Activated naive CD8-positive, alpha-beta T cell treated with anti-CD3 and anti-CD28 coated beads for 36 hours (primary cell): ENCODE results near the gene SNRPD3. TPM values are rescaled to one million over a fixed set of nuclear protein-coding genes. Genes with fewer than 3 reads are reported as not detected.
A peak's percentile ranks its signal among the peaks of the same experiment; 100 is the strongest.

Experiments
- DNase-seq: peaks from one replicate; pipeline ENCODE4 v3.0.0; 2021
- H3K27ac Mint-ChIP-seq: one replicate; pipeline ENCODE4 v1.8.0; 2022; ENCODE audit warnings: mild to moderate bottlenecking, moderate library complexity, mixed read lengths
- H3K27me3 Mint-ChIP-seq: one replicate; pipeline ENCODE4 v1.8.0; 2022; ENCODE audit warnings: mild to moderate bottlenecking, mixed read lengths
- H3K36me3 Mint-ChIP-seq: one replicate; pipeline ENCODE4 v1.8.0; 2021; ENCODE audit warnings: mild to moderate bottlenecking, mixed read lengths
- H3K4me1 Mint-ChIP-seq: one replicate; pipeline ENCODE4 v1.8.0; 2021; ENCODE audit warnings: mixed read lengths
- H3K4me3 Mint-ChIP-seq: one replicate; pipeline ENCODE4 v1.8.0; 2022; ENCODE audit warnings: mild to moderate bottlenecking, moderate library complexity, mixed read lengths
- H3K9me3 Mint-ChIP-seq: one replicate; pipeline ENCODE4 v1.8.0; 2022; ENCODE audit warnings: mixed read lengths
- total RNA-seq, 2 experiments: library from RNA; stranded (reverse); gene quantifications; one replicate each; pipeline ENCODE4 v1.2.3, GENCODE V29; 2021

SNRPD3 gene
- total RNA-seq = 100 to 1,000 TPM; 221 to 222 TPM

DNA sequence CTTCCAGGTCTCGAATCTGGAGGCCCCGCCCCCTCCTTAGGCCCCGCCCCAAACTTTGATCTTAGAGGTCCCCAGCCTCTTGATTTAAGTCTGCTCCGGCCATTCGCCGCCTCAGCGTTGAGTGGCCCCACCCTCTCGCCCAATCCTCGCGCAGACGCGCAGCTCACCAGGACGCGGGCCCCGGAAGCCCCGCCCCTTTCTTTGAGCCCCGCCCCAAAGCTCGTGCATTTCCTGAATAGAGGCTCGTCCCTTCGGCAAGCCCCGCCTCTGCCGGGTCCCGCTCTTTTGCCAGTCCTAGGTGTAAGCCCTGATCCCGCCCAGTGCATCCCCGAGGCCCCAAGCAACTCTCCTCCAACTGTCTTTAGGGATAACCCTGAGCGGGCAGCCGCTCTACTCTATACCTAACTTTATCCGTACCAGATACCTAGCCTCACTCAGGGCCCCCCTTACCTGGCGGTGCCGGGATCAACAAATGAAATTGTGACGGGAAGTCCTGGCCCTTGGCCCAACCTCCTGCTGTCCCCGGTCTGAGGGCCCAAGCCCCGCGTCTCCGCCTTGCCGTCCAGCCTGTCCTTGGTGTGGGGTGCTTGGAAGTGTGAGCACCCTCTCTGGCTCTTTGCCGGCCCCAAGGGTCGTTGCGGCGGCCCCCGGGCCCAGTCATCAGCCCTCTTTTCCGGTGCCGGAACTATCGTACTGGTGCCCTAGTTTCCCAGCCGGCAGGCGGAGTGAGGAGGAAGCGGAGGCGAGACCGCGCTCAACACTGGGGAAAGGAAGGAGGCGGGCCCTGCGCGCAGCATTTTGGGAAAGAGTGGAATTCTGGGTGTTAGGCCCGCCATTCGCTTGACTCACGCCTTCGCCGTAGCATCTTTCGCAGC lies at the start of gene SNRPD3:
TSS of gene SNRPD3 (plus strand) at position 835 of the 875 bp plus-strand sequence. CDS start 1,676 bp downstream, outside the sequence.
- Mint-ChIP-seq H3K27me3 (no peaks in the 10 kb centered on the region), H3K4me1 (peaks cover 46% of the 10 kb centered on the region), H3K36me3 (peaks cover 41% of the 10 kb centered on the region), H3K4me3 (peak within 1 kb of the TSS; percentile 97), H3K9me3 (no peaks in the 10 kb centered on the region), H3K27ac (peak within 1 kb of the TSS; percentile 99)
- peak; percentile 97 for DNase-seq

DNA sequence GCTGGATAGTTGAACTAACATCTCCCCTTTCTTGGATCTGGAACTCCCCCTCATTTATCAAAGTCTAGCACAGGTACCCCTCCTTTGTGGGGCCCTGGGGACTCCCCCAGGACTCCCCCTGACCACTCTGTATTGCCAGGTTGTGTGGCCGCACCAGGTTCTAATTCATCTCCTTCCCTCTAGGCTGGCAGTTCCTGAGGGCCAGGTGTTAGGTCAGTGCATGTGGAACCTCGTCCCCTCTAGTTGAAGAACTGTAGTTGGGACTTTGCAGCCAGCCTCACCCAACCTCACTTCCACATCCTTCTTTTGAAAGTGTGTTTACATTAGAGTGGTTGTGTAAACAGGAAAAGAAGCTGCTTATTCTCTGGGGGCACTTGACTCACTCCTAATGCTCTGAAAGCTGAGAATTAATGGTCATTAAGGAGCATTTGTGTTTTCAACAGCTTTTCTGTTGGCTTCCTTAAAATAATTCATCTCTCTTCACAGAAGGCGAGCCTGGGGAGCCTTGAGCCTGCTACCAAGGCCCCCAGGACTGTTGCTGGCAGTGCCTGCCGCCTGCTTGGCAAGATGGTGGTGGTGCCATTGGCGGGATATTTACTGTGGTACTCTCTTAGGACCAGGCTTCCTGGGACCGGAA lies 48.9 kb upstream of the SNRPD3 start:
- Mint-ChIP-seq H3K4me1 (peaks cover 16% of the 10 kb centered on the region), H3K27me3 (peaks cover 9% of the 10 kb centered on the region), H3K4me3 (no peak overlapping the region), H3K36me3 (no peaks in the 10 kb centered on the region), H3K27ac (no peak overlapping the region), H3K9me3 (no peaks in the 10 kb centered on the region)
- DNase-seq = no peak

DNA sequence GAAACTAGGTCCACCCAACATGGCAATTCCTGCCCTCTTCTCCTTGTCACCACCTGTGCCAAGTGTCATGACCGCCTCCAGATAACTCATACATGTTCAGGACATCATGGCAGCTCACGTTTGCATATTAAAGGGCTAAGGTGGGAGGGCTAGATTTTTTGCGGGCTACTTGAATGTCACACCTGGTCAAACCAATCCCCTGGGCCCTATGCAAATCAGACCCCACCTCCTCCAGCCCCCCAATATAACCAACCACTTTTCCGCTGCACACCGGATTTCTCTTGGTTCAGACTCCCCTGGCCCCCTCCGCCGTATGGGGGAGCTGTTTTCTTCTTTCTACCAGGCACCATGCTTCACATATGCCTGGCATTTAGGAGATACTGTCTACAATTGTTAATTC lies 48.1 kb upstream of the SNRPD3 start:
- Mint-ChIP-seq H3K27ac (no peak overlapping the region), H3K4me3 (no peak overlapping the region), H3K27me3 (peaks cover 3% of the 10 kb centered on the region), H3K9me3 (no peaks in the 10 kb centered on the region), H3K36me3 (no peaks in the 10 kb centered on the region), H3K4me1 (peaks cover 19% of the 10 kb centered on the region)
- DNase-seq = no peak

DNA sequence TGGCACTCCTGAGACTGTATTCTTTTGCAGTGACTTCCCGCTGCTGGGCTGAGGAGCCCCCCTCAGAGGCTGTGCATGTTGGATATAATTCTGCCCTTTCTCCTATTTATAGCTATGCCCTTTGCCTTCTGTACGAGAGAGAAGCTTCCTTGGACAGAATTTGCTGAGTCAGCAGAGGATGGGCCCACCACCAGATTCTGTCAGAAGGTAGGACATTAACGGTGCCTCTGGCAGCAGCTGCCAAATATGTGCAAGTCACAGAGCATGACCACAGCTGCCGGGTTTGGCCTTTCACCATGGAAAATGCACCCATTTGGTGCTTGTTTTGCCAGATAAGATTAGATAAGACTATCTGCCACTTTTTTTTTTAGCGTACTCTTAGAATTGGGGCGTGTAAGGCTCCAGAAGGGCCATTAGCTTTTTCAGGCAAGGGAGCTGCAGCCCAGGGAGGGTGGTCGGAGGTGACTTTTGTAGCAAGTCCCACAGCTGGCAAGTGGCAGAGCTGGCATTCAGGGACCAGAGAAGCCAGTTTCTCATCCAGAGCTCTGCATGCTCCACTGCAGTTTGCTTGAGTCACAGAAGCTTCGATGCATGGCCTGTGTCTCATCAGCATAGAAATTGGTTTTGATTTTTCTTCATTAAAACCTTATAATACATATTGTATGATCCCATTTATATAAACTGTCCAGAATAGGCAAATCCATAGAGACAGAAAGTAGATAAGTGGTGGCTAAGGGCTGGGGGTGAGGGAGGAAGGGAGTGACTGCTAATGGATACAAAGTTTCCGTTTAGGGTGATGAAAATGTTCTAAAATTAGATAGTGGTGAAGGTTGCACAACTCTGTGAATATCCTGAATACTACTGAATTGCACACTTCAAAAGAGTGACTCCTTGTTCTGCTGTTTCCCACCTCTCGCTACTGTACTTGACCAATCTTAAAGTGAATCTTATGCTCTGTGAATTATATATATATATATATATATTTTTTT lies 44.9 kb upstream of the SNRPD3 start:
- Mint-ChIP-seq H3K9me3 (no peaks in the 10 kb centered on the region), H3K4me3 (no peak overlapping the region), H3K36me3 (no peaks in the 10 kb centered on the region), H3K27ac (no peak overlapping the region), H3K27me3 (peaks cover 3% of the 10 kb centered on the region), H3K4me1 (peaks cover 13% of the 10 kb centered on the region)
- no peak for DNase-seq

DNA sequence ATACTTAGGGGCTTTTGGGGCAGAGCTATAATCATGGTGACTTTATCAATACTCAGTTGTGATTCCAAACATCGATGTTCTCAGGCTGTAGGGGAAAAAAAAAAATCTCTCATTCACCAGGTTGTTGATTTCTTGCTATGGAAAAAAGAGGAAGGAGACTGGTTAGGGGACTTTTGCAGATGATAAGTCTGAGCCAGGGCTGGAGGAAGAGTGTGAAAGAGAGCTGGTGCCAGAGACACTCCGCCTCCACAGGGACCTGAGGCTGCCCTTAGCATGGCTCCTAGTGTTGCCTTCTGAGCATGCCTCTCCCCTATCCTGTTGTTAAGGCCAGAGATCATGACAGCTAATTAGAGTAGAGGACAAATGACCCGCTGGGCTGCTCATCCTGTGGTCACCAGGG lies 43.8 kb upstream of the SNRPD3 start:
- no peak overlapping the region for H3K4me3 Mint-ChIP-seq
- no peak for DNase-seq
- peaks cover 3% of the 10 kb centered on the region for H3K27me3 Mint-ChIP-seq
- peaks cover 13% of the 10 kb centered on the region for H3K4me1 Mint-ChIP-seq
- H3K9me3 Mint-ChIP-seq = no peaks in the 10 kb centered on the region
- no peak overlapping the region for H3K27ac Mint-ChIP-seq
- no peaks in the 10 kb centered on the region for H3K36me3 Mint-ChIP-seq

DNA sequence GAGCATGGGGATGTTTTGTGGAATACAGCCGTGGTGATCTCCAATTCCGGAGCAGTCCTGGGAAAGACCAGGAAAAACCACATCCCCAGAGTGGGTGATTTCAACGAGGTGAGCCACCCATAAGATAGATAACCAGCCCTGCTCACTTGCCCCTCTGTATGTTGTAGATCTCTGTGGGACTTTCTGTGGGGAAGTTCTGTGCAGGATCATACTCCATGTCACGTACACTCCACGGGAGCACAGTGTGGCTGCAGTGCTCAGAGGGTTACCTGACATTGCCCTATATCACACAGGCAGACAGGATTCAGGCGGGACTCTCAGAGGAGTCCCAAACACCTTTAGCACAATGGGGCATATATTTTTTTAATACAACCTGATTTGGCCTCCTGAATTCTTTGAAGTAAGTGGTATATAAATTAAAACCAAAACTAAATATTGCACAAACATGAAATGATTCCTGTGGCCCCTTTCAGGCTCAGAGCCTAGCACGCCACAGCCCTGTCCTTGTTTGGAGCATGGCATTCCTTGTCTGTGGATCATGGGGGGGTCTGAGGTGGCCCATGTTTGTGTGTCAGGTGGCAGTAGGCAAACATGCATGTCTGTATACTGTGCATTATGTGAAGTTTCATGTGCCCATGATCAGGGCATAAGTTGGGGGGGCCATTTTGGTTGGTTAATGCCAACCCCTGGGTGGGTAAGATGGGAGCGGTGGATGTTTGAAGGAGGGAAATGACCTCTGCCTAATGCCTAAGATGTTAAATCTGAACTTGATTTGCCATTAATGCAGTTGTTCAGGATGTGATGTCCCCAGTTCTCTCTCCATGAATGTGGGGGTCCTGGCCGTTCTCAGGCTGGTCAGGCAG lies 42.2 kb upstream of the SNRPD3 start:
- no peak overlapping the region for H3K4me3 Mint-ChIP-seq
- H3K27me3 Mint-ChIP-seq = peaks cover 12% of the 10 kb centered on the region
- no peak overlapping the region for H3K27ac Mint-ChIP-seq
- no peaks in the 10 kb centered on the region for H3K36me3 Mint-ChIP-seq
- no peak for DNase-seq
- H3K9me3 Mint-ChIP-seq = no peaks in the 10 kb centered on the region
- H3K4me1 Mint-ChIP-seq = peaks cover 13% of the 10 kb centered on the region

DNA sequence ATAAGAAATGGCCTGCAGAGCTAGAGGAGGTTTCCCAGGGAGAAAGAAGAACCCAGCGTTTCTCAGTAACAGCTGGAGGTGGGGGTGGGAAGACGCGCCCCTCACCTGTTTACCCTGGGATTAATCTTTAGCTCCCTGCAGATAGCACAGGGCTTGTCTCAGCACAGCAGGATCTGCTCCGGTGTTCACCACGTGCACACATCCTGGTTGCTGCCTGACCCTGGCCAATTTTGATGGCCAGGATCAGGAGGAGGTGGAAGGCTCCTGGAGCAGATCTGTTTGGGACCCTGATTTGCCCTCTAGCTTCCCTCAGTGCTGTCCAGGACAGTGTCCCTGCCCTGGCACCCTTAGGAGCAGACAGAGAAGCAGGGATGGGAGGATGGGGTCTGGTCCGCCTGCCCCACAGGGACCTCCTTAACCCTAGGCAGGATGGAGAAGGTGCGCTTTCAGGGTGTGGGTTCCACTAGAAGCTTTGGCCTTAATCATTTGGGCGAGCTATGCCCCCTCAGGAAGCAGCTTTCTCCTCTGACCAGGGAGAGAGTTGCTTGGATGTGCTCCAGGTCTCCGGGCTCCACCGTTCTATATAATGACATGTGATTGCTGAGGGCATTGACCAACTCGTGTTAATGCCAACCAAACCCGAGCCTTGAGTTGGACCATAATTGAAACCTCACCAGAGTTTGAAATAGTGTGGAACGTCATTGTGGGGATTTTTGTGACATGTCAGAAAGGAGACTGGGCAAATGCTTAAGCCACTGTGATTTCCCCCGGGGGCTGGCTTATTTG lies 41.4 kb upstream of the SNRPD3 start:
- peaks cover 12% of the 10 kb centered on the region for H3K27me3 Mint-ChIP-seq
- no peaks in the 10 kb centered on the region for H3K9me3 Mint-ChIP-seq
- DNase-seq = no peak
- H3K27ac Mint-ChIP-seq = no peak overlapping the region
- H3K4me1 Mint-ChIP-seq = peaks cover 13% of the 10 kb centered on the region
- no peak overlapping the region for H3K4me3 Mint-ChIP-seq
- H3K36me3 Mint-ChIP-seq = no peaks in the 10 kb centered on the region

DNA sequence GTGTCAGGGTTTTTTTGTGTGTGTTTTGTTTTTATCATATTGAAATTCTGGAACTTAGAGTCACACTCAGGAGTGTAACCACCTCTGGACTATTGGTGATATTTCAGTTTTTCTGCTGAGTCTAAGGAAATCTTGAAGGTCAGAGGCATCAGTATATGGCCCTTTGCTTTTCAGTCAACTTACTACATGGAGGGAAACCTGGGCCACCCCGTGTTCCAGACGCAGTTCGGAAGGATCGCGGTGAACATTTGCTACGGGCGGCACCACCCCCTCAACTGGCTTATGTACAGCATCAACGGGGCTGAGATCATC lies 40.8 kb upstream of the SNRPD3 start:
- peaks cover 13% of the 10 kb centered on the region for H3K4me1 Mint-ChIP-seq
- DNase-seq = no peak
- peaks cover 12% of the 10 kb centered on the region for H3K27me3 Mint-ChIP-seq
- H3K9me3 Mint-ChIP-seq = no peaks in the 10 kb centered on the region
- H3K4me3 Mint-ChIP-seq = no peak overlapping the region
- H3K36me3 Mint-ChIP-seq = no peaks in the 10 kb centered on the region
- H3K27ac Mint-ChIP-seq = no peak overlapping the region

DNA sequence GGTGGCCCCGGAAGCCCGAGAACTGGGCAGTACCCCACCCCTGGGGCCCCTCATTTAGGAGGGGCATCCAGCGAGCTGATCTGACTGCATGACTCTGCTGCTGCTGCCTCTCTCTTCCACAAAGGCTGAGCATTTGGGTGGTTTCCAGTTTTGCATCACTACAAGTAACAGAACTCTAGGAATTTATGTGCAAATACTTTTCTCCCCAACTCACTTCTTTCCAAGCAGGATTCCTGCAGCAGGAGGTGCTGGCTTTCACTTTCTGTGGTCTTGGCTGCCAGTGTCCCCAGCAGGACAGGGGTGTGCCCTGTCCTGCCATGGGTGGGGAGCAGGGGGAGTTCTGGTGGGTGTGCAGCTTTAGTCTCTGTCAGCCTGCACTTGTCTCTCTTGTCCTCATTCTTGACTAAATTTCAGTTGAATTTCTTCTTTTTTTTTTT lies 39.5 kb upstream of the SNRPD3 start:
- Mint-ChIP-seq H3K4me3 (no peak overlapping the region), H3K27ac (no peak overlapping the region), H3K4me1 (peaks cover 7% of the 10 kb centered on the region), H3K27me3 (peaks cover 9% of the 10 kb centered on the region), H3K36me3 (no peaks in the 10 kb centered on the region), H3K9me3 (no peaks in the 10 kb centered on the region)
- DNase-seq = no peak

DNA sequence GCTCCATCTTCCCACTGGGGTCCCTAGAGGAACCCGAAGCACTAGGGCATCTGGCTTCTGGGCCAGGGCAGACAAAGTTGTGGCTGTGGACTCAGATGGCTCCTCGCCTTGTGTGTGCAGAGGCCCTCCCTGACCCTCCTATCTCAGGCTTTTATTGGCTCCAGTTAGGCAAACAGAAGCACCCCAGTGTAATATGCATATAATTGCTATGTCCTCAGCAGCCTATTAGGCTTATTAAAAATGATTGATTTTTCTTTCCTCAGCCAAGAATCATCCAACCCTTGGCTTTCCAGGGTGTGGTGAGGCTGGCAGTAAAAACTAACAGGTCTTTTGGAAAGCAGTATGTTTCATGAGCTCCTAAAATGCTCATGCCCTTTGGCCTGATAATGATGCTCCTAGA lies 38.4 kb upstream of the SNRPD3 start:
- no peak for DNase-seq
- no peak overlapping the region for H3K4me3 Mint-ChIP-seq
- no peaks in the 10 kb centered on the region for H3K36me3 Mint-ChIP-seq
- H3K27ac Mint-ChIP-seq = no peak overlapping the region
- H3K4me1 Mint-ChIP-seq = peaks cover 6% of the 10 kb centered on the region
- no peaks in the 10 kb centered on the region for H3K9me3 Mint-ChIP-seq
- peaks cover 9% of the 10 kb centered on the region for H3K27me3 Mint-ChIP-seq

DNA sequence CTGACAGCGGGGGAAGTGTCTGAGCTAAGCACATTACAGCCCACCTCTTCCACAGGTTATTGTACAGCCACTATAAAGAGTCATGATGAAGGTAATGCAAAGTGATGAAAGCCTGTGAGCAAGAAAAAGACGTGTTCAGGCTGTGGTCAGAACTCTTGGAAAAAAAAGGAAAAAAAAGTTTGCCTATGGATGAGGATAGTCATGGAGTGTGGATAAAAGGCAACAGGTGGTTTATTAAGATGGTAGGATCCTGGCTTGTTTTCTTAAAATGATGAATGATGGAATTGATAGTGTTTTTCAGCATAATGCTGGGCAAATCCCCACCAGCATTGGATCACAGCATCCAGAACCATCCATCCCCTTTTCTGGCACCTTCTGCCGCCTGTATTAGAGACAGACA lies 37.6 kb upstream of the SNRPD3 start:
- Mint-ChIP-seq H3K27ac (no peak overlapping the region), H3K9me3 (no peaks in the 10 kb centered on the region), H3K4me1 (peaks cover 6% of the 10 kb centered on the region), H3K27me3 (peaks cover 9% of the 10 kb centered on the region), H3K36me3 (no peaks in the 10 kb centered on the region), H3K4me3 (no peak overlapping the region)
- DNase-seq = no peak

DNA sequence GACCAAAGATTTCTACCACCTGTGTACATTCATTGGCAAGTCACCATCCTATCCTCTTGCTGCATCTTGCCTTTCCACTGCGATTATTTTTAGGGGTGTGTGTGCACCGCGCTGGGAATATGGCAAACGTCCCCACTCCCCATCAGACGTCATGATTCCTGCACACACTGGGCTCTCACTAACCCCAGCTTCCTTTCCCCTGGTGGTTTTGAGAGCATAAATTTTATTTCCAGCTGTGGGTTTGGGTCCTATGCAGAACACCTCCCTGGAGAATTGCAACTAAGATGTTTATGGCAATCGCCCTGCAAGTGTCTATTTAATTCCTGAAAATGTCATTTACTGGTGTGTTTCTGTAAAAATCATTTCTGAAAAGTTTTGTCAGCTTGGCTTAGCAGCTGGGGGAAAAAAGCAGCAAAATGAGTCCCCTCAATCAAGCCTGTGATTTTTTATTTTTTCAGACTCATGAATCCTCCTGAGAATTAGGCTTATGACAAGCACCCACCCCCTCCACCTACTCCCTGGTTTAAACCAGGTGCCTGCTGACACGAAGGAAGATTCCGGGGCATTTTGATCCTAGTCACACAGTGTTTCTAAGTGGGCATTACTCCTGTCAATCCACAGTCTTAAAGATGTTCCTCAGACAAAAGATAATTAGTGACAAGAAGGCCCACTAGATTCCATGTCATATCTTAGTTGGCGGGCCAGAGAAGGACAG lies 36.9 kb upstream of the SNRPD3 start:
- H3K4me3 Mint-ChIP-seq = no peak overlapping the region
- no peak for DNase-seq
- H3K36me3 Mint-ChIP-seq = no peaks in the 10 kb centered on the region
- no peaks in the 10 kb centered on the region for H3K9me3 Mint-ChIP-seq
- peaks cover 9% of the 10 kb centered on the region for H3K27me3 Mint-ChIP-seq
- peaks cover 6% of the 10 kb centered on the region for H3K4me1 Mint-ChIP-seq
- no peak overlapping the region for H3K27ac Mint-ChIP-seq

DNA sequence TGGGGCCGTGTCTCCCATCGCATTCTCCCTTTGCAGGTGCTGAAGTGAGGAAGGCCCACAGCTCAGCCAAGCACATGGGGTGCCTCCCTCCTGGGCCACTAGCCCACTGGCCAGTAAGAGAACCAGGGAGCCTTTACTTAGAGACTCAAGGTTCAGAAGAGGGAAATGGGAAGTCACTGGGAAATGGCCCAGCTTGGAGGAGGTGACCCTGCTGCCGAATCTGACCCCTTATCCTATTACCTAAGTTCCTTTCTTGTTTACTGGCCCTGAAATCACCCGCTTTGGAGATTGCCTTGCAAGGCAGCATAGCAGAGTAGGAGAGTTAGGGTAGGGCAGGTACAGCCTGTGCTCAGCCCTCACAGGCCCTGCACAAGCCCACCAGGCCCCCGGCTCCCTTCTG lies 36.3 kb upstream of the SNRPD3 start:
- peaks cover 9% of the 10 kb centered on the region for H3K27me3 Mint-ChIP-seq
- DNase-seq = no peak
- H3K27ac Mint-ChIP-seq = no peak overlapping the region
- peaks cover 6% of the 10 kb centered on the region for H3K4me1 Mint-ChIP-seq
- H3K36me3 Mint-ChIP-seq = no peaks in the 10 kb centered on the region
- no peaks in the 10 kb centered on the region for H3K9me3 Mint-ChIP-seq
- no peak overlapping the region for H3K4me3 Mint-ChIP-seq
